Measurements from ENCODE around the gene TRIM5.
"Not testable (repeated sequence)": the region's sequence is repeated elsewhere in the genome, so short reads cannot be mapped to it uniquely, and the experiment has no call there.

TRIM5 gene

DNA sequence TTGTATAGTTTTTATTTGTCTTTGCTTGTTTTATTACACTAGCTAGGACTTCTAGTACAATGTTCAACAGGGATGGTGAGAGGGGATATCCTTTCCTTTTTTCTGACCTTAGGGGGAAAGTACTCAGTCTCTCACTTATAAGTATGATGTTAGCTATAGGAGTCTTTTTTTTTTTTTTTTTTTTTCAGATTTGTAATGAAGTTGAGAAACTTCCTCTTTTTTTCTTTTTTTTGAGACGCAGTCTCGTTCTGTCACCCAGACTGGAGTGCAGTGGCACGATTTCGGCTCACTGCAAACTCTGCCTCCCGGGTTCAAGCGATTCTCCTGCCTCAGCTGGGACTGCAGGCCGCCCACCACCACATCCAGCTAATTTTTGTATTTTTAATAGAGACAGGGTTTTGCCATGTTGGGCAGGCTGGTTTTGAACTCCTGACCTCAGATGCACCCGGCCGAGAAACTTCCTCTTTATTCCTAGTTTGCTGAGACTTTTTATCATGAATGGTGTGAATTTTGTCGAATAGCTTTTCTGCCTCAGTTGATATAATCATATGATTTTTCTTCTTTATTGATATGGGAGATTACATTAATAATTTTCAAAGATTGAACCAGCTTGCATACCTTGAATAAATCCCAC is 15.7 kb upstream of the TRIM5 start:
- H3K4me3 Mint-ChIP-seq = no peak overlapping the region

DNA sequence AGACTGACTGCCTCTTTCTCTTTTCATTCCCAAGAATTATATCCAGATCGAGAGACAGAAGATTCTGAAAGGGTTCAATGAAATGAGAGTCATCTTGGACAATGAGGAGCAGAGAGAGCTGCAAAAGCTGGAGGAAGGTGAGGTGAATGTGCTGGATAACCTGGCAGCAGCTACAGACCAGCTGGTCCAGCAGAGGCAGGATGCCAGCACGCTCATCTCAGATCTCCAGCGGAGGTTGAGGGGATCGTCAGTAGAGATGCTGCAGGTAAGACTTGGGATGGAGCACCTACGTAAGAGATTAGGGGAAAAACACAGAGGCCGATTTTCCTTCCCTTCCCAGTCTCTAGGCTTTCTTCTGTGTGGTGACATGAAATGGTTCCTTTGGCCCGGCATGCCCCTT is 13.4 kb upstream of the TRIM5 start:
- Mint-ChIP-seq H3K27ac (no peak overlapping the region), H3K36me3 (ENCODE audit: low read depth) (no peaks in the 10 kb centered on the region), H3K27me3 (ENCODE audit: low read depth, poor library complexity) (no peaks in the 10 kb centered on the region), H3K4me3 (no peak overlapping the region), H3K4me1 (no peaks in the 10 kb centered on the region), H3K9me3 (no peaks in the 10 kb centered on the region)
- no peak for DNase-seq
- no peak for TF ChIP-seq CTCF (IDR thresholded peaks at IDR 0.05)

More for the DNA sequence above, 15.7 kb upstream of the TRIM5 start:
- Mint-ChIP-seq H3K4me1 (no peaks in the 10 kb centered on the region), H3K27me3 (ENCODE audit: low read depth, poor library complexity) (no peaks in the 10 kb centered on the region), H3K36me3 (ENCODE audit: low read depth) (no peaks in the 10 kb centered on the region), H3K9me3 (no peaks in the 10 kb centered on the region), H3K27ac (no peak overlapping the region)
- no peak for DNase-seq
- no peak for TF ChIP-seq CTCF (IDR thresholded peaks at IDR 0.05)

GRCh38 chr11:5696210-5696609 is 11.3 kb upstream of the TRIM5 start:
- Mint-ChIP-seq H3K4me1 (no peaks in the 10 kb centered on the region), H3K4me3 (no peak overlapping the region), H3K9me3 (no peaks in the 10 kb centered on the region), H3K27me3 (ENCODE audit: low read depth, poor library complexity) (no peaks in the 10 kb centered on the region), H3K36me3 (ENCODE audit: low read depth) (no peaks in the 10 kb centered on the region), H3K27ac (no peak overlapping the region)
- DNase-seq = no peak
- no peak for TF ChIP-seq CTCF (IDR thresholded peaks at IDR 0.05)

DNA sequence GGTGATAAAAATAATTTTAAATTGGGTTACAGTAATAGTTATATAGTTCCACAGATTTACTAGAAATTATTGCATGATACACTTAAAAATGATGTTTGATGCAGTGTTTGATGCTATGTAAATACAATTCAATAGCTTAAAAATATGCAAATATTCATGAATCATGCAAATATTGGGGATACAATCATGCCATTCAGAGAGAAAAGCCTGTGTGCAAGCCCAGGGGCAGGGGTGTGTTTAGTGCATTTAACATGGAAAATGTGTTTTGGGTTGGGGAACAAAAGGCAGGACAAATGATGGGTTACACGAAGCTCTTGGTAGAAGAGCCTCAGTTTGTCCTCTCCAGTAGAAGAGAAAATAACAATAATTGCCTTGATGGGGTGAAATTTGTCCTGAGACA is 10.7 kb upstream of the TRIM5 start:
- Mint-ChIP-seq H3K4me3 (no peak overlapping the region), H3K27ac (no peak overlapping the region), H3K36me3 (ENCODE audit: low read depth) (no peaks in the 10 kb centered on the region), H3K9me3 (no peaks in the 10 kb centered on the region), H3K4me1 (no peaks in the 10 kb centered on the region), H3K27me3 (ENCODE audit: low read depth, poor library complexity) (no peaks in the 10 kb centered on the region)
- TF ChIP-seq CTCF (IDR thresholded peaks at IDR 0.05) = no peak
- DNase-seq = no peak

DNA sequence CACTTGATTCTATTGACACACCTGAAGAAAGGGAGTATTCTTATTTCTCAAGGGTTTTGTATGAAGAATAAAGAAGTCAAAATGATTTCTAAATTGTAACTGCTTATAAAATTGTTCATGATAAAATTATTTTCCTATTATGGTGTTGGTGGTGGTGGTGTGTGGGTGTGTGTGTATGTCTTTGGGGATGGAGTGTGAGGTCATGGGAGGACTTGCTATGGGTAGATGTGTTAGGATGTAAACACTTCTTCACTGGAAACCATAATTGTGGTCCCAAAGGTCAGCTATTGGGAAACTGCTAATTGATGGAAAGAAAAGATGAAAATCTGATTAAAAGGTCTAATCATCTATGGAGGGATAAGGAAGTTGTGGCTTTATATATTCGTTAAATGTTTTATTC is 9.8 kb upstream of the TRIM5 start:
- H3K4me1 Mint-ChIP-seq = peaks cover 6% of the 10 kb centered on the region
- no peaks in the 10 kb centered on the region for H3K27me3 Mint-ChIP-seq (ENCODE audit: low read depth, poor library complexity)
- H3K36me3 Mint-ChIP-seq (ENCODE audit: low read depth) = no peaks in the 10 kb centered on the region
- no peak for TF ChIP-seq CTCF (IDR thresholded peaks at IDR 0.05)
- no peak overlapping the region for H3K27ac Mint-ChIP-seq
- DNase-seq = no peak
- no peaks in the 10 kb centered on the region for H3K9me3 Mint-ChIP-seq
- H3K4me3 Mint-ChIP-seq = no peak overlapping the region

DNA sequence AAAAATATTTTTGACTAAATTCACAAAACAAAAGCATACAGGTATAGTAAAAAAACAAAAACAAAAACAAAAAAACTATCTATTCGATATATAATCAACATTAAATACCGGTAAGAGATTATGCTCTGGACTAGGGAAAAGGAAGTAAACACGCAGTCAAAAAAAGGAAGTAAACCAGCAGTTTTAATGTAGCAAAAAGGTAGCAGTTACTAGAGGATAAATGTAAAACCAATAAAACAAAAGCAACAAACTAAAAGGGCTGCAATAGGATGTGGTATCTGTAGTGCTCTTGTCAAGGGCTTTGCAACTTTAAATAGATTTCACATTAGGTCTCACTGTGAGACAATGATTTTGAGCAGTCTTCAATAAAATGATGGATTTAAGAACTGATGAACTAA is 7.1 kb upstream of the TRIM5 start:
- H3K4me3 Mint-ChIP-seq = no peak overlapping the region
- peaks cover 8% of the 10 kb centered on the region for H3K4me1 Mint-ChIP-seq
- no peak for DNase-seq
- H3K27ac Mint-ChIP-seq = no peak overlapping the region
- H3K36me3 Mint-ChIP-seq (ENCODE audit: low read depth) = no peaks in the 10 kb centered on the region
- peaks cover 4% of the 10 kb centered on the region for H3K27me3 Mint-ChIP-seq (ENCODE audit: low read depth, poor library complexity)
- no peak for TF ChIP-seq CTCF (IDR thresholded peaks at IDR 0.05)
- H3K9me3 Mint-ChIP-seq = peaks cover 8% of the 10 kb centered on the region

DNA sequence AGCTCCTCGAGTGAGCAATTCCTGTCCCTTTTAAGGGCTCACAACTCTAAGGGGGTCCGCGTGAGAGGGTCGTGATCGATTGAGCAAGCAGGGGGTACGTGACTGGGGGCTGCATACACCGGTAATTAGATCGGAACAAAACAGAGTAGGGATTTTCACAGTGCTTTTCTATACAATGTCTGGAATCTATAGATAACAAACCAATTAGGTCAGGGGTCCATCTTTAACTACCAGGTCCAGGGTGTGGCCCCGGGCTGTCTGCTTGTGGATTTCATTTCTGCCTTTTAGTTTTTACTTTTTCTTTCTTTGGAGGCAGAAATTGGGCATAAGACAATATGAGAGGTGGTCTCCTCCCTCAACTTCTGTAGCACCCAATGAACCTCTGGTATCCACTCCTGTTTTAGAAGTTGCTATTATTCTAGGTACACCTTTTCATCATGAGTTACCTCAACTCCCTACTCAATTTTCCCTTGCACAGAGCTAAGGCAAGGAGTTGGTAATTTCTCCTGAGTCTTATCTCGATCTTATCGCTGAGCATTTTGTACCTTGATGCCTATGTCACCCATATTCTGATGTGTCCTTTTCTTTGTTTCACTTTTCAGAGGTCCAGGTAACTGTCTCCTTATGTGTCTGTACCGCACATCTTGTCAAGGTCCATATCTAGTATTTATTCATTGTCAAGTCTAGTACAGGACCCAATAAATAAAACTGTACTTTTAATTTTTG is 6.5 kb upstream of the TRIM5 start:
- H3K4me1 Mint-ChIP-seq; H3K36me3 Mint-ChIP-seq (ENCODE audit: low read depth); H3K4me3 Mint-ChIP-seq; H3K27me3 Mint-ChIP-seq (ENCODE audit: low read depth, poor library complexity); DNase-seq; H3K27ac Mint-ChIP-seq: not testable (repeated sequence)
- H3K9me3 Mint-ChIP-seq = peaks cover 10% of the 10 kb centered on the region

Data from nephron progenitor cell (in vitro differentiated cells).